RWPE2 (cell line): ENCODE measurements around the gene TADA2B.
A peak's percentile ranks its signal among the peaks of the same experiment; 100 is the strongest.

Experiments
- ATAC-seq: fragments of 200-7000 bp; cut with Tn5 transposase; 3 replicates; pipeline ENCODE4 v1.9.1; 2021; ENCODE audit warnings: low read depth
- DNase-seq: peaks from one replicate; pipeline ENCODE4 v3.0.0-alpha.2; 2020; ENCODE audit warnings: low spot score
- H3K27ac ChIP-seq: fragments of 450-650 bp; 2 replicates; pipeline ENCODE4 v1.5.1; 2017; ENCODE audit warnings: mild to moderate bottlenecking; ENCODE audit not compliant: poor library complexity, severe bottlenecking
- H3K27me3 ChIP-seq: fragments of 250-450 bp; sonication (Bioruptor Pico); 2 replicates; pipeline ENCODE4 v1.5.1; 2021; ENCODE audit warnings: mild to moderate bottlenecking, moderate library complexity; ENCODE audit not compliant: insufficient read depth, poor library complexity, severe bottlenecking
- H3K36me3 ChIP-seq: fragments of 250-450 bp; sonication (Bioruptor Pico); 2 replicates; pipeline ENCODE4 v1.5.1; 2020; ENCODE audit warnings: low read depth, mild to moderate bottlenecking, moderate library complexity
- H3K4me1 ChIP-seq: fragments of 250-450 bp; sonication (Bioruptor Pico); 2 replicates; pipeline ENCODE4 v1.5.1; 2021; ENCODE audit warnings: mild to moderate bottlenecking, moderate library complexity; ENCODE audit not compliant: insufficient read depth, poor library complexity, severe bottlenecking
- H3K4me3 ChIP-seq: fragments of 250-450 bp; sonication (Bioruptor Pico); 2 replicates; pipeline ENCODE4 v1.5.1; 2021; ENCODE audit warnings: mild to moderate bottlenecking, moderate library complexity; ENCODE audit not compliant: severe bottlenecking
- H3K9me3 ChIP-seq: fragments of 250-450 bp; sonication (Bioruptor Pico); 2 replicates; pipeline ENCODE4 v1.5.1; 2021; ENCODE audit warnings: mild to moderate bottlenecking, moderate library complexity; ENCODE audit not compliant: severe bottlenecking
- TF ChIP-seq, protein P1 (sequence below): fragments of 450-650 bp; IDR thresholded peaks from one replicate; pipeline ENCODE4 v1.5.1; 2017; ENCODE audit warnings: mild to moderate bottlenecking, moderate library complexity; ENCODE audit not compliant: poor library complexity, severe bottlenecking

The TADA2B gene

DNA sequence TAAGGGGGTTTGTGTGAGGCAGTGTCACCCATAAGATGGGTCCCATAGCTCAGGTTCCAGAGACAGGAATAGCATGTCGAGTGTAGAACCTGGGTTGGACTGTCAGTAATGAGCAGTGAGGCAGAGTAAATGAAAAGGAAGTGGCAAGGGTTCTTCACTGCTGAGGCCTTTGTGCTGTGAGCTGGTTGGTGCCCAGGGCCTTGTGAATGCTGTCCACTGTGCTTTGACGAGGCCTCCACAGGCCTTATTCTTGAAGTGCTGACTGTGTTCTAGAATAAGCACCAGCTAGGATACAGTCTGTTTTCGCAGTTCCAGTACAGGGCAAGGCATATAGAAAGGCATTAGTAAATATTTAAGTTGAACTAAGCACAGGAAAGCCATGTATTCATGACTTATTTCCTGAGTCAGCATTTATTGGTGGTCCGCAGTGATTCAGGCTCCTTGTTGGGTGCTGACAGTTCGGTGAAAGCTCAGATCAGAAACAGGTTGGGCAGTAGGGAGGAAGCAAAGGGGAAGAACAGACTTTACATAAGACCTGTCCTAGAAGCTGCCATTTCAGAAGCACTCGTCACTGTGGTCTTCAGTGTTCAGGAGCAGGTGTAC is 25.6 kb upstream of the TADA2B start:
- Histone ChIP-seq H3K27ac (no peak overlapping the region), H3K4me1 (peaks cover 22% of the 10 kb centered on the region), H3K27me3 (no peaks in the 10 kb centered on the region), H3K36me3 (peaks cover 78% of the 10 kb centered on the region), H3K4me3 (no peak overlapping the region), H3K9me3 (no peaks in the 10 kb centered on the region)
- DNase-seq (no peak), ATAC-seq (no peak)
- TF ChIP-seq, protein P1, sequence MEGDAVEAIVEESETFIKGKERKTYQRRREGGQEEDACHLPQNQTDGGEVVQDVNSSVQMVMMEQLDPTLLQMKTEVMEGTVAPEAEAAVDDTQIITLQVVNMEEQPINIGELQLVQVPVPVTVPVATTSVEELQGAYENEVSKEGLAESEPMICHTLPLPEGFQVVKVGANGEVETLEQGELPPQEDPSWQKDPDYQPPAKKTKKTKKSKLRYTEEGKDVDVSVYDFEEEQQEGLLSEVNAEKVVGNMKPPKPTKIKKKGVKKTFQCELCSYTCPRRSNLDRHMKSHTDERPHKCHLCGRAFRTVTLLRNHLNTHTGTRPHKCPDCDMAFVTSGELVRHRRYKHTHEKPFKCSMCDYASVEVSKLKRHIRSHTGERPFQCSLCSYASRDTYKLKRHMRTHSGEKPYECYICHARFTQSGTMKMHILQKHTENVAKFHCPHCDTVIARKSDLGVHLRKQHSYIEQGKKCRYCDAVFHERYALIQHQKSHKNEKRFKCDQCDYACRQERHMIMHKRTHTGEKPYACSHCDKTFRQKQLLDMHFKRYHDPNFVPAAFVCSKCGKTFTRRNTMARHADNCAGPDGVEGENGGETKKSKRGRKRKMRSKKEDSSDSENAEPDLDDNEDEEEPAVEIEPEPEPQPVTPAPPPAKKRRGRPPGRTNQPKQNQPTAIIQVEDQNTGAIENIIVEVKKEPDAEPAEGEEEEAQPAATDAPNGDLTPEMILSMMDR, result no peak

DNA sequence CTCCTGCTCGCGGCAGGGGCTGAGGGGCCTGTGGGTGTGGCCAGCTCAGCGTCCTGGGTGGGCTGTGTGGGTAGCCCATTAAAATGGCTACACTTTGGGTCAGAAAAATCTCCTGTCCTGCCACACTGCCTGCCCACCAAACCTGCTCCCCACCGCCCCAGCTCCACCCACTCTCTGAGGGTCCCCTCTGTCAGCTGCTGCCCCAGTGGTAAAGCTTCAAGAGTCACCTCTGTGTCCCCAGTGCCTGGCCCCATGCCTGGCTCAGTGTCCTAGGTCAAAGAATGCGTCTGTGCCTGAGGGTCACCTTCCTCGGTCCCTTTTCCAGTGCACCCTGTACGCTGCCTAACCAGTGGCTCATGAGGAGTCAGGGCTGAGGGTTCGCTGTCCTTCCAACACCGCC is 24.9 kb upstream of the TADA2B start:
- H3K27me3 ChIP-seq, result no peaks in the 10 kb centered on the region
- peaks cover 30% of the 10 kb centered on the region for H3K4me1 ChIP-seq
- TF ChIP-seq, protein P1, result no peak
- DNase-seq (no peak), ATAC-seq (no peak)
- no peaks in the 10 kb centered on the region for H3K9me3 ChIP-seq
- no peak overlapping the region for H3K27ac ChIP-seq
- H3K36me3 ChIP-seq, result peaks cover 78% of the 10 kb centered on the region
- H3K4me3 ChIP-seq, result no peak overlapping the region

DNA sequence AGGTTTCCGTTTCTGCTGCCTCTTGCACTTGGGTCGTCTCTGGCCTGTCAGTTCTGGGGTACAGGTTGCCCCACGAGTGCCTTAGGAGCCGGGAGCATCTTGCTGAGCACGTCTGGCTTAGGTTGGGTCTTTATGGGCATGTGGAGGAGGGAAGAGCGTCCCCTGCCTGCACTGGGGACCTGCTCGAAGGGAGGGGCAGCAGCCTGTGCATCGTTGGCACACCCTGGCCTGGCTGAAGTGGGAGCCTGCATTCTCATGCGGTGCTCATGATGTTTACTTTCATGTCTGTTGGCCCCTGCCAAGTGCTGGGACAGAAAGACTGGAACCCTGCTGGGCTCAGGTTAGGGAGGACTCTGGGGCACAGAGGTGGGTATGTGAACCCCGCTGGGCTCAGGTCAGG is 23.8 kb upstream of the TADA2B start:
- ATAC-seq, result no peak
- Histone ChIP-seq H3K27me3 (no peaks in the 10 kb centered on the region), H3K27ac (no peak overlapping the region), H3K4me1 (peaks cover 31% of the 10 kb centered on the region), H3K9me3 (no peaks in the 10 kb centered on the region), H3K36me3 (peaks cover 77% of the 10 kb centered on the region), H3K4me3 (no peak overlapping the region)
- TF ChIP-seq, protein P1, result no peak
- DNase-seq, result no peak

DNA sequence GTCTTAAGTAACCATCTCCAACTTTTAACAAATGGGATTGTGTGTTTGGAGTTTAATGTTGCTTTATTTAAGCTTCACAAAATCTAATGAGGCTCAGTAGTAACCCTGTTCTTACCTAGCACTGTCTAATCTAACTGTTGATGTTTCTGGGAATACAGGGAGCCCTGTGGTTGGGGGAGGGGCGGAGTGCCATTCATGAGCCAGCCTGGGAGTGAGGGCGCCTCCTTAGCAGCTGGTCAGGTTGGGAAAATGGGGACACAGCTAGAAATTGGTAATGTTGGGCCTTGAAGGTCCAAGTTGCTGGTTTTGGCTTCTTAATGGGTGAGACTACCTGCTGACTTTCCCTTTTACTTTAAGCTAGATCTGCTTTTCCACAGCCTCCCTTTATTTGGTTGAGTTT is 22.9 kb upstream of the TADA2B start:
- H3K27ac ChIP-seq, result peak overlapping the region; percentile 97
- peaks cover 31% of the 10 kb centered on the region for H3K4me1 ChIP-seq
- TF ChIP-seq, protein P1, result no peak
- ATAC-seq (no peak), DNase-seq (no peak)
- H3K9me3 ChIP-seq, result no peaks in the 10 kb centered on the region
- H3K4me3 ChIP-seq, result no peak overlapping the region
- H3K27me3 ChIP-seq, result no peaks in the 10 kb centered on the region
- H3K36me3 ChIP-seq, result peaks cover 77% of the 10 kb centered on the region

DNA sequence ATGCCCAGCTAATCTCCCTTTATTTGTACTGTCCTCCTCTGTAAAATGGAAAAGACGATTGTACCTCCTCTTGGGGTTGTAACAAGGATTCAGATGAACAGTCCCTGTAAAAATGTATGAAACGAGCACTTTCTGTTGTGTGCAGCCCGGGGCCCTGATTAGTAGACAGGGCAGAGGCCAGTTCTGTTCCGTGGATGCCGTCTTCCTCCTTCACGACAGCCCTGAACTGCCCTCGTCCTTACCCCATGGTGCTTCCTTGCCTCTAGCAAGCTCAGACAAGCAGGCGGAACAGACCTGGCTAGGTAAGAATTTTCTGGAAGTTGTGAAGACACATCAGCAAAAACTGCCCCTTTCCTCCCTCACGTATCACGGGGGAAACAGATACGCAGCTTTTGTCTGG is 22.3 kb upstream of the TADA2B start:
- Histone ChIP-seq H3K36me3 (peaks cover 77% of the 10 kb centered on the region), H3K9me3 (no peaks in the 10 kb centered on the region), H3K4me3 (no peak overlapping the region), H3K27ac (peak overlapping the region; percentile 97), H3K4me1 (peaks cover 31% of the 10 kb centered on the region), H3K27me3 (no peaks in the 10 kb centered on the region)
- no peak for ATAC-seq
- TF ChIP-seq, protein P1, result no peak
- no peak for DNase-seq
